Measurements from ENCODE around the gene SEC61B.
"Not testable (repeated sequence)": the region's sequence is repeated elsewhere in the genome, so short reads cannot be mapped to it uniquely, and the experiment has no call there.

The SEC61B gene

DNA sequence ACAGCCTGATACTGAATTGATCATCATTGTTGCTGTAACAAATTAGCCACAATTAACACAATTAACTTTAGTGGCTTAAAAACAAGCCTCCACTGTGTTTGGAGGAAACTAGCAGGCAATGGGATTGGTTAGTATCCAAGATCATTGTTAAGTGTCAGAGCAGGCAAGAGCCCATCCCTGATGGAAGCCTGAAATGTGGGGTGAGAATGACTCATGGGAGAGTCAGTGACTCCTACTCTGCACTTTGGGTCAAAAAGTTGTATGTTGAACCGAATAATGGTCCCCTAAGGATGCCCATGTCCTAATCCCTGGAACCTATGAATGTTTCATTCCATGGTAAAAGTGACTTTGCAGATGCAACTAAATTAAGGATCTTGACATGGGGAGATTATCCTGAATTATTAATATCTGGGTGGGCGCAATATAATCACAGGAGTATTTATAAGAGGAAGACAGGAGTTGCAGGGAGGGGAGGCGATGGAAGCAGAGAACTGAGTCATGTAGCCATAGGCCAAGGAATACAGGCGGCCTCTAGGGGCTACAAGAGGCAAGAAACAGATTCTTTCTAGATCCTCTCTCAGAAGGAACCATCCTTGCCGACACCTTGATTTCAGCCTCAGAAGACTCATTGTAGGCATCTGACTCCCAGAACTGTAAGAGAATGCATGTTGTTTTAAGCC is 29.2 kb upstream of the SEC61B start:
- no peak for DNase-seq

DNA sequence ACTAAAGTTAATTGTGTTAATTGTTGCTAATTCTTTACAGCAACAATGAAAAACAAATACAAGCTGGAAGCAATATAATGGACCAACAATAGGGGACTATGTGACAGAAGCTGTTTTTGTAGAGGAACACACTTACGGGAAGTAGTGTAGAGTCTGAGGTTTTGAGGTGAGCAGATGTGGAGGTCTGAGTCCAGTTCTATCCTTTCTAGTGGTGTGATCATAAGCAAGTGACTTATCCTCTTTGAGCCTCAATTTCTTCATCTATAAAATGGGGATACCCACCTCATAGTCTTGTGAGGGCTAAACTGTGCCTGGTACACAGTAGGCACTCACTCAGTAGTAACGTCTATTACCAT is 28.6 kb upstream of the SEC61B start:
- no peak for DNase-seq

DNA sequence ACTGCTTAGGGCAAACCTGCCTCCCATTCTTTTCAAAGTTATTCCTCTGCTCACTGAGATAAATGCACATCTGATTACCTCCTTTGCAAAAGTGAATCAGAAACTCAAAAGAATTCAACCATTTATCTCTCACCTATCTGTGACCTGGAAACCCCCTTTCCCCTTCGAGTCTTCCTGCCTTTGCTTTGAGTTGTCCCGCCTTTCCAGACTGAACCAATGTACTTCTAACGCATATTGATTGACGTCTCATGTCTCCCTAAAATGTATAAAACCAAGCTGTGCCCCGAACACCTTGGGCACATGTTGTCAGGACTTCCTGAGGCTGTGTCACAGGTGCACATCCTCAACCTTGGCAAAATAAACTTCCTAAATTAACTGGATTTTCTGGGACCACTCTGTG is 25.6 kb upstream of the SEC61B start:
- not testable (repeated sequence) for DNase-seq

DNA sequence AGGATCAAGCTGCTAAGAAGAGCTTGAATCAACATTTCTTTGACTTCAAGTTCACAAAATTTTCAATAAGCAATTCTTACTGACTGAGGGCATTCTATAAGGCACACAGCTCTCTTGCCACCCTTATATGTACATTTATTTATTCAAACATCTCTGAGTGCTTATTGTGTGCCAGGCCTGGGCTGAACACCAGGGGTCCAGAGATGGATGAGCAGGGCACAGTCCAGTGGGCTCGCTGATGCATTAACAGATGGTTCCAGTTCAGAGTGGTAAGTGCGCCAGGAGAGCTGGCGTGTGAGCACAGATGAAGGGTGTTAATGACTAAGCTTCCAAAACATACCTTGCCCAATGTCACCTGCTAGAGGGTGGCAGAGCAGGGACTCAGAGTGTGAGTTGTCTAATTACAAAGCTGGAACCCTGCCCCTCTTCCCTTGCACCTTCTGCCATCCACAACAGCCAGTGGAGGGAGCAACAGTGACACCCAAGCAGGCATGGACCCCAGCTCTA is 24.9 kb upstream of the SEC61B start:
- DNase-seq = no peak

DNA sequence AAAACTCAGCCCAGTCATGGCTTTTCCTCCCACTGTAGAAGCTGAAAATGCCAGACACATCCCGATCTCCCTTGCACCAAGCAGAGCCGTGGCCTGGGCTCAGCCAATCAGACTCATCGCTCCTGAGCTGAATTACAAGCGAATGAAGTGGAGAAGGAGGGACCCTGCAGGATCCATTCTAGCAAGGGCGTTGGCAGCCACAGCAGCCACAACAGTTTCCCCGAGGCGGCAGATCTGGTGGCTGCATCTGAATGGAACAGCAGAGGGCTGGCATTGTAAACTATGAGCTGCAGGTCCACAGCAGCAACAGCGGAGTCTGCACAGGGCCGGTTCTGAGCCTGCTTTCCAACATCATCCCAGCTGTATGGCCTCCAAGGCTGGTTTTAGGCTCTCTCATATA is 24.1 kb upstream of the SEC61B start:
- no peak for DNase-seq

DNA sequence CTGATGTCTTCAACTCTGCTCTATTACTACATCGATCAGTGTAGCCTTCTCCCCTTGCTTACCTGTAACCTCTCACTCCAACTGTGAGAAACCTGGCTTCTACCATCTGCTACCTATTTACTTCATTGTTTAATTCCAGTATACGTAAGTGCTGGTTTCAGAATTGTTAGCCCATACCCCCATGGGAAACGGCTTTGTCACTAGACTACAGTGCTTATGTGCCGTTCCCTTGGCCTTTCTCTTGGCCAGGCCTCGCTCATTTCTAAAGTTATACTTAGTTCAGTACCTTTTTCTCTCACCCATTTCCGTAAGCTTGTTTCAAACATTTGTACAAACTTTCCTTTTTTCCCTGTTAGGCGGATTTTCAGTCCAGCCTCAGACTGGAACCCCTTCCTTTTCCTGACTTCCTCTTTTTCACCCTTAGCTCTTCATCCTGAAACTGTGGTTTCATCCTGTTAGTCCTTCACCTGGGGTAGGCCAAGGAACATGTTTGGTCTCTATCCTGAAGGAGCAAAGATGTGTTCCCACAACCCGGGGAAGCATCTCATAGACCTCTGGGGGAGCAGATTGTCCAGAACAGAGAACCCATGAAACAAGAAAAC is 22.0 kb upstream of the SEC61B start:
- DNase-seq = no peak

DNA sequence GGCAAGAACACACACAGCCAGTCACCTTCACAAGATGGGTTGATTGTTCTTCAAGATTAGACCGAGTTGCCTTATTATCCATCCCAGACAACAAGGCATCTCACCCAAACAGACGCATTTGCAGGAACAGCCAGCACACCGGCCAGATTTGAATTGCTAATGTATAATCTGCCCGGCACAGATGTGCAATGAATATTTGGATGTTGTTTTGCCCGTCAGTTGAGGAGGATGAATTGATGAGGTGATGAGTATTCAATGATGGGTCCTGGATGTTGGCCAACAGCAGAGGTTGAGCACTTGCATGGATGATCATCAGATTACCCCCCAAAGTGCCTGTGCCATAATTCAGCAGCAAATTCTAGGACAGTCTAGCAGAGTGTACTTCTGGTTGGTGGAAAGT is 20.5 kb upstream of the SEC61B start:
- DNase-seq = no peak

DNA sequence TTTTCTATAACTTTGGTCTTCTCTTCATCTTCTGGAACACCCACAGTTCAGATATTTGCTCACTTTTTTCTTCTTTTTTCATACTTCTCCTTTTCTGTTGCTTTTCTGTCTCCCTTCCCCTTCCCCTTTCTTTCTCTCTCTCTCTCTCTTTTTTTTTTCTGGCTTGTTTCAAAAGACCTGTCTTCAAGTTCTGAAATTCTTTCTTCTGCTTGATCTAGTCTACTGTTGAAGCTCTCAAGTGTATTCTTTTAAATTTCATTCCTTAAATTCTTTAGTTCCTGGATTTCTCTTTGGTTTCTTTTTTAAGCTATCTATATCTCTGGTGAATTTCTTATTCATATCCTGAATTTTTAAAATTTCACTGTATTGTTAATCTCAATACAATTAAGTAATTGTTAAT is 11.5 kb upstream of the SEC61B start:
- no peak for DNase-seq

DNA sequence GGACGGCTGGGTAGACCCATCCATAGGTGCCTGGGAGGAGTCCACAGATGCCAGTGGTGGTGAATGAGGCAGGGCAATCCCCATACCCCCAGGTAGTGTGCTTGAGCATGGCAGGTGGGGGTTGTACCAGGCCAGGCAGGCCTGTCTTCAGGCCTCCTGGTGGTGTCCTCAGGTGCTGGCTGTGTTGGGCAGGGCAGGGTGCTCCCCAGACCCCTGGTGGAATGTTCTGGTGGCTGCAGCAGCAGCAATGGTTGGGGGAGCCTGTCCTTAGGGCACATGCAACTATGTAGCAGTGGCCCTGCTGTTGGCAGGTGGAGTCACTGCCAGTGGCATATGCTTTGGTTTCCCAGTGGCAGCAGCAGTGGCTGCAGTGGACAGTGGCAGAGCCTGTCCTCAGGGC is 10.3 kb upstream of the SEC61B start:
- DNase-seq = no peak

DNA sequence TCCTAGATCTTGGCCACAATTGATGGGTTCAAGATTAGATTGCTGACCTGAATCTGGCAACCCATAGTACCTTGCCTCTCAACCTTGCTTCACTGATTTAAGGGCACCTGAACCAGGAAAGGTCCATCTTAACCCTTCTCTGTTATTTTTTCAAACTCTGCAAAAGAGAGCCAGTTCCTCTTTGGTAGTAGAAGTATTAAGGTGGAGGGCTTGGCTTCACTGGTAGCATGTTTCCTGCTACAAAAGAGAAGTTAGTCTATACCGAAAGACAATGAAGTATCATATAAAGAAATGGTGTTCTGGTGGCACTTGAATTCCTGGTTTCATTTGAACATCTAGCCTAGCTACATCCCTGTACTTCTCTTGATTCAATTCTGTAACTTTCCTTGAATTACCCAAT is 8.9 kb upstream of the SEC61B start:
- no peak for DNase-seq

DNA sequence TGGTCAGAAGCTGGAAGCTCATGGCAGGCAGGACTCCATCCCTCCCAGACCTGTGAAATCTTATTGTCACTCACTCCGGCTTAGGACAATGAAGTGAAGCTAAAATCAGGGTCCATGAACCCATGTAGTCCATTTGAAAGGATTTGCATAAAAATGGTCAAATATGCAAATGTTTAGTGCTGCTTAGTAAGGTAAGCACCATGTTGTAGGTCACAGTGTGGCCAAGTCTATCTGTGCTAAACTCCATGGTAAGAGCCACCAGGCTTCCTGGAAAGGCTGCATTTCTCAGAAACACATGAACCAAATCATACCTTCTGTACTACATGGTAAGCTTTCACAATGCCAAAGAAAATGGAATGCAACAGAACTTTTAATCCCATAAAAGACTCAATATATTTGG is 6.0 kb upstream of the SEC61B start:
- DNase-seq = no peak

DNA sequence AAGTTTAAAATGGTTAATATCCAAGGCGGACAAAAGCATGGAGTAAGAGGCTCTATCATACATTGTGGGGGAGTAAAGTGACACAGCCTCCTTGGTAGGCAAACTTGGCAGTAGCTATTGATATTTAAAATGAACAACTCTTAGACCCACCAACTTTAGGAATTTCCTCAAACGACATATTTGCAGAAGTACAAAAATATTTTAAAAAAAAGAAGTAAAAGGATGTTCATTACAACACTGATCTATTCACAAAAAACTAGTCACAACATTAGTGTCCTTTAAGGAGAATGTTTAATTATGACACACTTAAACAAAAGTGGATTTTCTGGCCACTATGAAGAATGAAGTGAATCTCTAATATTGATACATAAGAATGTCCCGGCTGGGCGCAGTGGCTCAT is 2.1 kb upstream of the SEC61B start:
- no peak for DNase-seq

DNA sequence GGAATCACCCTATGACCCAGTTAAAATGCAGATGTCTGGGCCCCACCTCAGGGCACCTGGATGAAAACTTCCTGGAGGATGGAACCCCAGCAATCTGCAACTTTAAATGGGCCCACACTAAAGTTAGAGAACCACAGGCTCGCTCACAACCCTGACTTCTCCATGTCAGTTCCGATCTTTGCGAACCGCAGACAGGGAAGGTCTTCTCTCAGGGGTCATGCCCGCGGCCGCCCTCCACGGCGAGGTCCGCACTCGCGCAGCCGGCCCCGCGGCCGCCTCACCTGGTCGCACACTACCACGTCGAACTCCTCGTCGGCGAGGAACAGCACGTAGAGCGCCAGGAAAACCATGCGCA is 839 bp upstream of the SEC61B start:
- DNase-seq = no peak

DNA sequence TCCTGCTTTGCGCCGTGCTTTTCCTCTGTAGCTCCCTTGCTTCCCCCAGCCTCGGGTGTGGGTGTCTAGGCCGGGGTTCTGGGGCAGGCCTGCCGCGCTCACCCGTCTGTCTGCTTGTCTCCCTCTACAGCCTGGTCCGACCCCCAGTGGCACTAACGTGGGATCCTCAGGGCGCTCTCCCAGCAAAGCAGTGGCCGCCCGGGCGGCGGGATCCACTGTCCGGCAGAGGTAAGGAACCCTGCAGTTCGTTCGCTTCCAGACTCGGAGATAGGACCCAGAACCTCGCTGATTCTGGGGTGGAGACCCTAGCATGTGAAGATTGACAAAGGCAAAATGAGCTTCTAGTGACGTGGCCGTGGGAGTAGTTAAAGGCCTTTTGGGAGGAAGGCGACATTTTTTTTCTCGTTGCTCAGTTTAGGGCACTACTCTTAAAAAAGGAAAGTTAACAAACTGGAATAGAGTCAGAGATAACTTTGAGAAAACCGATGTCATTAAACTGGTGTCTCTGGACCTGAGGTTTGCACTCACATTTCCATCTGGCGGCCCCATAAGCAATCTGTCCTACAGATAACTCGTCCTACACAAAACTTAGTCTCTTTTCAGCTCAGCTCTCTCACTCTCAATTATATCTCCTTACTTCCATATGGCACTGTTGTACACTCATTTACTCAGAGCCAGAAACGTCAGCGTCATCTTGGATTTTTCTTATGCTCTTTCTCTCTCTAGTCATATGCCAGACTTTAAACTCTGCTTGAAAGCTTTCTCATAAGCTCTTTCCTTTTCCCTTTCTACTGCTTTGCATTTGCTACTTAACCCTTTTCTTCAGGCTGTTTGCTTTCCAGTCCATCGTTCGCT is 561 bp downstream of the SEC61B start:
- no peak for DNase-seq

DNA sequence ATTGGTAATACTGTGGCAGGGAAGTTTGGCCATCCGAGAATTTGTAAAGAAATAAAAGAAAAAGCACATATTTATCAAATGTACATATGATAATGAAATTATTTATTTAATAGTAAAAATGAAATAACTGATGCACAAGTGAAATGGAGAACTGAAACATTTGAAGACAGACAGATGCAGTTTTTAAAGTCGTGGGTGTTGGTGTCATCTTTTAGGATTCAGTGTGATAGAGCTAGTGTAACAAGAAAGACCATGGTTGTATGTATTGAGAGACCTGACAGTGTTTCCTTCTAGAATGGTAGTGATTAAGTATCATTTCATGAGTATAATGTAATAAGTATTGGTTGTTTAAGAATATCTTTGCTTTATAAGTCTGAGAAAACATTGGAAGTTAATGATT is 2.4 kb downstream of the SEC61B start:
- no peak for DNase-seq

DNA sequence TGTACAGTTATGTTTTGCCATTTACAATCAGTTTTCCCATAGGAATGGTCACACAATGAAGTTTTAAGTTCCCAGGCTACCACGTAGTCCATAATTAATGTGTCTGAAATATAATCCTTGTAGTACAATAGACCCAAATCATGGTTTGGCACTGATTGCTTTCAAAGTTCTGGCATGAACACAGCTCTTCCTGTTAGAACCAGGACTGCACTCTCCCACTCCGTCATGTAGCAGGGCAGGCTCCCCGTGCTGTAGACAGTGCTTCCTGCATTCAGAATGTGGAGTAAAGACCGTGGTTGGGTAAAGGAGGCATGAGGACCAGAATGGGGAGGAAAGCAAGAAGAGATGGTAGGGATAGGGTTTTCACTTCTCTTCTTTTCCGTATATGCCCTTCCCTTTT is 4.0 kb downstream of the SEC61B start:
- no peak for DNase-seq

DNA sequence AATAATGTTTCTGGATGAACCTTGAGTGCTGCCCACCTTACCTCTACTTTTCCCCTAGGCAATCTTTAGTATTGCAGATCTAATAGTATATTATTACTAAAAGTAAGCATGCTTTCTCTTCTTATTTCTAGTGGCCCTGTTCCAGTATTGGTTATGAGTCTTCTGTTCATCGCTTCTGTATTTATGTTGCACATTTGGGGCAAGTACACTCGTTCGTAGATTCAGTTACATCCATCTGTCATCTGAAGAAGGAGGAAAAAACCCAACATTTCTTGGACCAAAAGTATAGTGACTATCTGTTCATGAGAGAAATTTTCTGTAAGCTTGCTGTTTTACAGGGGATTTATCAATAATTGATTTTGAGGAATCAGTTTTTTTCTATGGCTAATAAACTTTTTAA is 8.1 kb downstream of the SEC61B start:
- DNase-seq = no peak

DNA sequence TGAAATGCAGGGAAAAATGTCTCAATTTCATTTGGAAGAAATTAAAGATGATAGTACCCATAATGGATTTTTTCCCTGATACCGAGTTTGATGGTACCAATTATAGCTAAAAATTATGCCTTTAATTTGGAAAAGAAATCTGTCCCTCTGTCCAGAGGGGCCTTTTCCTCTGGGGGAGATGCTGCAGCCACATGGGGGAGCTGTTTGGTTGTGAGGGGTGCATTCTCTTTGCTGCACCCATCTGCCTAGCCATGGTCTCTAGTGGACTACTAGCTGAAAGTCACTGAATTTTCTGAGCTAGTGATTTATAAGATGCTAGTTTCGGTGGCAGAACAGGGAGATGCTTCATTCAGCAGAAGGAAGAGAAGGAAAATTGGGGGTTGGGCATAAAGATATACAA is 9.6 kb downstream of the SEC61B start:
- DNase-seq = no peak

DNA sequence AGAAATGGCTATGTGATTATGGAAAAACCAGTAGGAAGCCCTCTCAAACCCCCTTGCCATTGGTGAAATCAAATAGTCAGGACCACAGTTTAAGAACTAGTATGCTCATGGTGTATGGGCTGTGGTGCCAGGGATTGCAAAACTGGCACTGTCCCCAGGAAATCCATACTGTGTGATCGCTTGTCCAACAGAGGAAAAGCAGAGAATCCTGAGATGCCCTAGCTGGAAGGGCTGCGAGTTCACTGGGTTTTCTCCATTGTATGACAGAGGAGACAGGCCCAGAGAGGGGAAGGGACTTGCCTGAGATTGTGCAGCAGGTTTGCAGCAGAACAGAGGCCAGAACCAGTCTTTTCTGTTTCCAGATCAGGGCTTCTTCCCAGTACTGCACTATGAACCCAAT is 12.5 kb downstream of the SEC61B start:
- DNase-seq = no peak

DNA sequence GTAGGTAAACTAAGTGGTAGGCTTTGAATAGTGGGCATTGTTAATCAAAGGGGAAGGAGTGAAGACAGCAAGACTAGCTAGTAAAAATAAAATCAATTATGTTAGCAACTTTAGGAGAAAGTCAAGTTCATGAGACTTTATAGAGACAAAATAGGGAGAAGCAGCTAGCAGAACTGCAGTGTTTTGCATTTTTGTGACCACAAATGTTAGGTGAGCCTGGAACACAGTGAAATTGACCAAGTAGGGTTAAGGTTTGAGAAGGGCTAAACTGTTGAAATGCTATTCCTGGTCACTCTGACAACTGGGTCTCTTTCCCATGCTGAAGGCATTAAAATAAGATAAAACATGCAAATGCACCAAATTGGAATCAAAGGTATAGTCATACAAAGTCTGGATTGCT is 13.0 kb downstream of the SEC61B start:
- DNase-seq = no peak

DNA sequence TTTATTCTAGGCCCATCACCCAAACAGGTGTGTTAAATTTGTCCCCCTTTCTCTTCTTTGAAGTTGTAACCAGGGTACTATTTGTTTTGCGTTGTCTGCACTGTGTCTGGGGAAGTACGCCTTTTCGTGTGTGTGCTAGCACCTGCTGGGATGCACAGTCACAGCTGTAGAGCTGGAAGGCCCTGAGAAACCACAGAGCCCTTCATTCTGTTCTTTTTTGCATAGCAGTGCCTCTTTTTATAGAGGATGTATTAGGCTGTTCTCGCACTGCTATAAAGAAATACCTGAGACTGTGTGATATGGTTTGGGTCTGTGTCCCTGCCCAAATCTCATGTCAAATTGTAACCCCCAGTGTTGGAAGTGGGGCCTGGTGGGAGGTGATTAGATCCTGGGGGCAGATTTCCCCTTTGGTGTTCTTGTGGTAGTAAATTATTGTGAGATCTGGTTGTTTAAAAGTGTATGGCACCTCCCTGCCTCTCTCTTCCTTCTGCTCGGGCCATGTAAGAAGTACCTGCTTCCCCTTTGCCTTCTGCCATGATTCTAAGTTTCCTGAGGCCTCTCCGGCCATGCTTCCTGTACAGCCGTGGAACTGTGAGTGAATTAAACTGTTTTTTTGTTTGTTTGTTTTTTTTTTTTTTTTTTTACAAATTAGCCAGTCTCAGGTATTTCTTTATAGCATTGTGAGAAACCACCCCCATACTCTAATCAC is 14.0 kb downstream of the SEC61B start:
- no peak for DNase-seq

DNA sequence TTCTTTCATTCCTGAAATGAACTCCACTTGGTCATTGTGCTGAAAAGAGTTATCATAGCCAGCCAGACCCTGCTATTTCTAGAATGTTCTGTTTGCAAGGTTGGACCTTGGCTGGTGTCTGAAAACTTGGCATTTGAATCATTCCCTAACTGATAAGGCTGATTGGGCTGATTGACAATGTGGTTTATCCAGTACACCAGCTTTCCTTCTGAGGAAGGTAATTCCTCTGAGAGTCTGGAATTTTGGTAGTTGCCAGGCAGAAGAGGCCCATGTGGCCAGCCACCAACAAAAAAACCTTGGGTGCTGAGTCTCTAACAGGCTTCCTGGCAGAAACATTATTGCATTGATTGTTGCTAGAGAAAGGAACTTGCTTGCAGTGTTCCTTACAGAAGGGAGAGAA is 15.3 kb downstream of the SEC61B start:
- DNase-seq = no peak

DNA sequence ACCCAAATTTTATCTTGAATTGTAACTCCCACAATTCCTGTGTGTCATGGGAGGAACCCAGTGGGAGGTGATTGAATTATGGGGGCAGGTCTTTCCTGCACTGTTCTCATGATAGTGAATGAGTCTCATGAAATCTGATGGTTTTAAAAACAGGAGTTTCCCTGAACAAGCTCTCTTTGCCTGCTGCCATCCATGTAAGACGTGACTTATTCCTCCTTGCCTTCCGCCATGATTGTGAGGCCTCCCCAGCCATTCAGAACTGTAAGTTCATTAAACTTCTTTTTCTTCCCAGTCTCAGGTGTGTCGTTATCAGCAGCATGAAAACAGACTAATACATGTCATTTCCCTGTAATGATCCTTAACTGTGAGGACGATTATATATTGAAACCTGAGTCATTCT is 15.8 kb downstream of the SEC61B start:
- not testable (repeated sequence) for DNase-seq

DNA sequence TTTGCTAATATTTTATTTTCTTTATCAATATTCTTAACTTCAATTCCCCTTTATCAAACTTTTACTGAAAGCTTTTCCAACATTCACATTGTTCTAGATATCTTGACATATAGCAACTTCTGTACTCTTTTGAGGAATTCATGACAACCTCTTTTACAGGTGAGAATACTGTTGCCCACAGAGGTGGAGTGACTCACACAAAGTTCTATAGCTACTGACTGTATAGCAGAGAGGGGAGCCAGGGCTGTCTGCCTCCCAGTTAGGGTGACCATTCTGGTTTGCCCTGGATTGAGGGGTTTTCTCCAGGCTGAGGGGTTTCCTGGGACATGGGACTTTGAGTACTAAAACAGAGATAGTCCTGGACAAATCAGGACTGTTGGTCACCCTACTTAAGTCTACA is 16.2 kb downstream of the SEC61B start:
- DNase-seq = no peak
